Activated T-cell treated with anti-CD3 and anti-CD28 coated beads, Interleukin-2, amount 50 U/mL, for 24 hours (primary cell): ENCODE measurements around the gene SETBP1.

Experiments used
- DNase-seq: peaks from one replicate; pipeline ENCODE4 v3.0.0-alpha.2; 2020
- H3K27ac Mint-ChIP-seq: 2 replicates; pipeline ENCODE4 v1.8.0; 2020; ENCODE audit warnings: mild to moderate bottlenecking, mixed read lengths
- H3K27me3 Mint-ChIP-seq: 2 replicates; pipeline ENCODE4 v1.8.0; 2020; ENCODE audit warnings: mixed read lengths
- H3K36me3 Mint-ChIP-seq: 2 replicates; pipeline ENCODE4 v1.8.0; 2020; ENCODE audit warnings: low read depth, mixed read lengths
- H3K4me1 Mint-ChIP-seq: 2 replicates; pipeline ENCODE4 v1.8.0; 2020; ENCODE audit warnings: low read depth, mixed read lengths
- H3K4me3 Mint-ChIP-seq: 2 replicates; pipeline ENCODE4 v1.8.0; 2020; ENCODE audit warnings: mild to moderate bottlenecking, moderate library complexity, mixed read lengths
- H3K9me3 Mint-ChIP-seq: 2 replicates; pipeline ENCODE4 v1.8.0; 2020; ENCODE audit warnings: mixed read lengths

The SETBP1 gene

DNA sequence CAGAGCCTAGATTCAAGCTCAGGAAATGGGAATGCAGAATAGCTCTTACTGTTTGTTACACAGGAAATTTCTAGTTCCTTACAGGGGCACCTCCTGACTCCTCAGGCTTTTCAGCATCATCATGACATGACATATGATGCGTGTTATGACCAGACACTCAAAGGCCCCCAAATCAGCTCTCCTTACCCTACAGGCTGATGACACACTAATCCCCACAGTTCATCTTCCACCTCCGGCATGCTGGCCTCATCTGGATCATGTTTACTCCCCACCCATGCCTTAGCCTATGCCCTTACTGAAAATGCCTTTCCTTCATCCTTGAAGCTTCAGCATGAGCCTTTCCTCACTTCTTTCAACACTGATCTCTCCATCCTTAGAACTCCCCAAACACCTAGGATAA is 356.9 kb downstream of the SETBP1 start:
- H3K4me3 Mint-ChIP-seq = no peak overlapping the region
- H3K27me3 Mint-ChIP-seq = peaks cover 5% of the 10 kb centered on the region
- no peaks in the 10 kb centered on the region for H3K36me3 Mint-ChIP-seq

DNA sequence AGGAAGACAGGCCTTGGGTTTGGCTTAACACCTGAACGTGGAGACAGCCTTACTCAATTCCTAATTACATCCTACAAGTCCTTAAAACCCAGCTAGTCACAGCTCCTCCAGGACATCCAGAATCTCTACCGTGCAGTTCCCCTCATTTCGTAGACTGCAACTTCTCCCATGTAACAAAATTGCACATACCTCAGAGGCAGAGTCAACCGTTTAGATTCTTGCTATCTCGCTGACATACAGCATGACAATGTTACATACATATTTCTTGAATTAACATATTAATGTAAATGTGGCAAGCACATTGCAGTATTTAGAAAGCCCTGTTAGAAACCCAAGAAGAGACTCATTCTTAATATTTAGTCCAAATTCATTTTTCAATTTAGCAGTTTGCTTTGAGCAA is 358.7 kb downstream of the SETBP1 start:
- no peak overlapping the region for H3K4me3 Mint-ChIP-seq
- no peaks in the 10 kb centered on the region for H3K4me1 Mint-ChIP-seq
- no peaks in the 10 kb centered on the region for H3K9me3 Mint-ChIP-seq
- no peak for DNase-seq
- no peak overlapping the region for H3K27ac Mint-ChIP-seq
- no peaks in the 10 kb centered on the region for H3K27me3 Mint-ChIP-seq
- H3K36me3 Mint-ChIP-seq = no peaks in the 10 kb centered on the region

More for the DNA sequence above, 356.9 kb downstream of the SETBP1 start:
- H3K4me1 Mint-ChIP-seq = no peaks in the 10 kb centered on the region
- no peak overlapping the region for H3K27ac Mint-ChIP-seq
- H3K9me3 Mint-ChIP-seq = no peaks in the 10 kb centered on the region
- no peak for DNase-seq

GRCh38 chr18:45040879-45041278 is 360.2 kb downstream of the SETBP1 start:
- no peaks in the 10 kb centered on the region for H3K27me3 Mint-ChIP-seq
- no peaks in the 10 kb centered on the region for H3K4me1 Mint-ChIP-seq
- no peak overlapping the region for H3K4me3 Mint-ChIP-seq
- H3K27ac Mint-ChIP-seq = no peak overlapping the region
- DNase-seq = no peak
- H3K36me3 Mint-ChIP-seq = no peaks in the 10 kb centered on the region
- H3K9me3 Mint-ChIP-seq = no peaks in the 10 kb centered on the region

GRCh38 chr18:45044787-45045186 is 364.1 kb downstream of the SETBP1 start:
- Mint-ChIP-seq H3K27me3 (no peaks in the 10 kb centered on the region), H3K36me3 (no peaks in the 10 kb centered on the region), H3K4me1 (no peaks in the 10 kb centered on the region), H3K27ac (no peak overlapping the region), H3K4me3 (no peak overlapping the region), H3K9me3 (no peaks in the 10 kb centered on the region)
- DNase-seq = no peak

DNA sequence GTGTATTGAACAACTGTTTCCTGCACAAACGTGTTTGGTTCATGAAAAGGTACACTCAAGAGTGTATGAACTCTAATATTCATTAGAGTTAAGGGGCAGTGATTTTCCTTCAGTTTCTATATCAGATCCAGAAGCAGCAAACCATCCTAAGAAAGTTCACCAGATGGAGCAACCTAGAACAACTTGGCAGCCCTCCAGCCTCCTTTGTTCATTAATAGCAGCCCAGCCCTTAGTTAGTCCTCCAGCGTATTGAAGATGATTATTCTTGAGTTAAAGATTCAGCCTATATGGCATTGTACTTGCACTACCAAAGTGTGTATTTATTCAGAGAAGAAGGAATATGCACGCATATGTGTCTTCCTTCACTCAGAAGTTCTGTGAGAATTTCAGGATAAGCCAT is 365.5 kb downstream of the SETBP1 start:
- Mint-ChIP-seq H3K4me3 (no peak overlapping the region), H3K9me3 (no peaks in the 10 kb centered on the region), H3K27ac (no peak overlapping the region), H3K36me3 (no peaks in the 10 kb centered on the region), H3K27me3 (no peaks in the 10 kb centered on the region), H3K4me1 (no peaks in the 10 kb centered on the region)
- DNase-seq = no peak

DNA sequence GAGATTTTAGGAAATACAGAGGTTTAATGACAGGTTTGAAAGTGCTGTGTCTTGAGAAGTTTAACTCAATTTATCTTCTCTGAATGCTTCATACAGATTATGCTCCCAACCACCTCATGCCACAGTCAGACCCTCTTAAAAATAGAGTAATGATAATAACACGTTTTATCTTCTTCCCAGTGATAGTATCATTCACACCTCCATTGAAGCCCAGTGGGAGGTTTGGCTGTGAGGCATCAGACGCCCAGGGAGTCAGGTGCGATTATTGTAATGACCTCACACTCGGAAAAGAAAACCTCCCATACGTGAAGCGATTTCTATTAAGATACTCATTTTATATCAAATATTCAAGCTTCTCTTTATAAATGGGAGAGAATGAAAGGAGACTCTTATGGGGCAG is 366.3 kb downstream of the SETBP1 start:
- no peaks in the 10 kb centered on the region for H3K4me1 Mint-ChIP-seq
- H3K27ac Mint-ChIP-seq = no peak overlapping the region
- no peak for DNase-seq
- H3K36me3 Mint-ChIP-seq = no peaks in the 10 kb centered on the region
- no peaks in the 10 kb centered on the region for H3K9me3 Mint-ChIP-seq
- H3K4me3 Mint-ChIP-seq = no peak overlapping the region
- no peaks in the 10 kb centered on the region for H3K27me3 Mint-ChIP-seq

GRCh38 chr18:45049578-45050319 is 369.1 kb downstream of the SETBP1 start:
- H3K9me3 Mint-ChIP-seq = no peaks in the 10 kb centered on the region
- no peak overlapping the region for H3K27ac Mint-ChIP-seq
- no peak overlapping the region for H3K4me3 Mint-ChIP-seq
- no peak for DNase-seq
- no peaks in the 10 kb centered on the region for H3K4me1 Mint-ChIP-seq
- H3K36me3 Mint-ChIP-seq = no peaks in the 10 kb centered on the region
- no peaks in the 10 kb centered on the region for H3K27me3 Mint-ChIP-seq

DNA sequence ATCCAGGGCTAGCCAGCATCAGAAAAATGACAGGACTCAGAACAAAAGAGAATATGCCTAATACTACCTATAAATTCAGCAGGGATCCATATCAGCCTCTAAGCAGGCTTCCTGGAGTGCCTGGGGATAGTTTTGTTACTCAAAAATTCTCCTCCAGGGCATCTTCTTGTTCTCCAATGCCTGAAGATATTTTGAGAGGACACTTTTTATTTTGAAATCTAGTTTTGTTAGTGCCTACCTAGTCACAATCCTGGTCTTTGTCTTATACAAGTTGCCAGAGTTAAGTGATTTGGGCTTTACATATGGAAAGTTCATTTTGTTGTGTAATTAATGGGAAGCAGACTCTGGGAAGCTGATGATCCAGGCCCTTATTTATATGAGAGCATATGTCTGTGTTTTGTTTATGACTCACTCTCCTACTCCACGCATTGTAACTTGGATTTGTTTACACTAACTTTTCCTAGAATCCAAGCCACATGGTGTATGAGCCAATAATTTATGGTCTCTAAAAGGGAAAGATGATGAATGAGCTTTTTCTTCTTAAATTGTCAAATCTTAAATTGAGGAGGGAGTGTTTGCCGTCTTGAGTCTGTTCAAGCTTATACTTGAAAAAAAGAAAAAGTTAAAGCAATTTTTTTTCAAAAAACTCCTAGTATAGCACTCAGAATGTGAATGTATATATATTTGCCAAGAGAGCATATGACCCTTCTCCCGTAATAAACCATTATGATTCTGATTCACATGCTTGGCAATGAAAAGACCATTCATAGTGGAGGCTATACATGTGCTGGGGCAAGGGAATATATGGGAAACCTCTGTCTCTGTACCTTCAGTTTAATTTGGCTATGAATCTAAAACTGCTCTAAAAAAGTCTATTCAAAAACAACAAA is 370.3 kb downstream of the SETBP1 start:
- no peaks in the 10 kb centered on the region for H3K27me3 Mint-ChIP-seq
- H3K4me1 Mint-ChIP-seq = no peaks in the 10 kb centered on the region
- no peaks in the 10 kb centered on the region for H3K9me3 Mint-ChIP-seq
- no peak overlapping the region for H3K4me3 Mint-ChIP-seq
- no peak for DNase-seq
- no peak overlapping the region for H3K27ac Mint-ChIP-seq
- no peaks in the 10 kb centered on the region for H3K36me3 Mint-ChIP-seq

GRCh38 chr18:45054636-45055035 is 373.9 kb downstream of the SETBP1 start:
- H3K36me3 Mint-ChIP-seq = no peaks in the 10 kb centered on the region

GRCh38 chr18:45055811-45056210 is 375.1 kb downstream of the SETBP1 start:
- Mint-ChIP-seq H3K4me3 (no peak overlapping the region), H3K9me3 (no peaks in the 10 kb centered on the region)

More at GRCh38 chr18:45054636-45055035, 373.9 kb downstream of the SETBP1 start:
- no peaks in the 10 kb centered on the region for H3K4me1 Mint-ChIP-seq
- no peak for DNase-seq
- no peak overlapping the region for H3K27ac Mint-ChIP-seq
- no peaks in the 10 kb centered on the region for H3K27me3 Mint-ChIP-seq
- H3K4me3 Mint-ChIP-seq = no peak overlapping the region
- no peaks in the 10 kb centered on the region for H3K9me3 Mint-ChIP-seq

DNA sequence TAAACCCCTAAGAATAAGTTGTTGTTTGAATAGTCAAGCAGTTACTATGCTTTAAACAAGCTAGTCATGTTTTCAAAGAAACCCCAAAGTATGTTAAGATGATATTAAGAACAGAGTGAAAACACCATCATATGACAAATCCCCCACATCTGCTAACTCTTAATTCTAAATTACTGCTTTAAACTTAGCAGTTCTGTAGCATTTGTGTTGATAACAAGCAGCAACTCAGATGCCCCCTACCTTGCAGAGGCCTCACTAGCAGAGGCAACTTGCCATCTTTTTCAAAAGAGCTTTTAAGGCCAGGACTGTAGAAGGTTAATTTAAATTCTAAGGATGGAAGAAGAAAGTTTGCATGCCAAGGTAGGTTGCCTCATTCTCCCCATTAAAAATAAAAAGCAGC is 376.2 kb downstream of the SETBP1 start:
- no peaks in the 10 kb centered on the region for H3K27me3 Mint-ChIP-seq
- no peak overlapping the region for H3K4me3 Mint-ChIP-seq
- H3K36me3 Mint-ChIP-seq = no peaks in the 10 kb centered on the region
- no peaks in the 10 kb centered on the region for H3K9me3 Mint-ChIP-seq
- no peak for DNase-seq
- H3K4me1 Mint-ChIP-seq = peaks cover 2% of the 10 kb centered on the region
- no peak overlapping the region for H3K27ac Mint-ChIP-seq

More at GRCh38 chr18:45055811-45056210, 375.1 kb downstream of the SETBP1 start:
- Mint-ChIP-seq H3K4me1 (peaks cover 2% of the 10 kb centered on the region), H3K36me3 (no peaks in the 10 kb centered on the region), H3K27me3 (no peaks in the 10 kb centered on the region), H3K27ac (no peak overlapping the region)
- no peak for DNase-seq

DNA sequence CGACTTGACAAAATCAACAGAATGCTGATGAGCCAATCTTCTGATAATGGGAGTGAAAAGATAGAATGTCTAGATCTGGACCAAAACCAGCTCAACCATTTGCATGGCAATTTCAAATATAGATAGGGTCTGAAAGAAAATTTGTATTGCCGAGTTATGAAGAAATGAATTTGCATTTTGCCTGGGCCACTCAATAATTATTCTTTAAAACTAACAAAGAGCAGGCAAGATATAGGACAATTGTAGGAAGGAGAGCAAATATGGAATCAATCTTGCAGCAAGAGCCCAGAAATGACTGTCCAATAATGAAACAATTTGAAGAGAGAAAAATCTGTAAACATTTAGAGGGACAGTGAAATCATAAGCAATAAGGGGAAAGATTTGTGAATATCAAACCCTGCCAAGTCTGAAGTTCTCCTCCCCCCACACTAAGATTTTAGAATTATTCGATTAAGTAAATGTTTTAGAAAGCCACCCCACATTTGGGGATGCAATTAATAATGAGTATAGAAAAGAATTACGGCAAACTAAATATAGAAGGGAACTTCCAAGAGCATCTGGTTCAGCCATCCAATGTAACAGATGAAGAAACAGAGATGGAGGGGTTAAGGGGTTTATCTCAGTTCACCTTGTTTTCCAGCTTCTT is 377.4 kb downstream of the SETBP1 start:
- DNase-seq = no peak
- no peak overlapping the region for H3K4me3 Mint-ChIP-seq
- no peaks in the 10 kb centered on the region for H3K9me3 Mint-ChIP-seq
- no peak overlapping the region for H3K27ac Mint-ChIP-seq
- no peaks in the 10 kb centered on the region for H3K27me3 Mint-ChIP-seq
- H3K4me1 Mint-ChIP-seq = peaks cover 2% of the 10 kb centered on the region
- no peaks in the 10 kb centered on the region for H3K36me3 Mint-ChIP-seq

DNA sequence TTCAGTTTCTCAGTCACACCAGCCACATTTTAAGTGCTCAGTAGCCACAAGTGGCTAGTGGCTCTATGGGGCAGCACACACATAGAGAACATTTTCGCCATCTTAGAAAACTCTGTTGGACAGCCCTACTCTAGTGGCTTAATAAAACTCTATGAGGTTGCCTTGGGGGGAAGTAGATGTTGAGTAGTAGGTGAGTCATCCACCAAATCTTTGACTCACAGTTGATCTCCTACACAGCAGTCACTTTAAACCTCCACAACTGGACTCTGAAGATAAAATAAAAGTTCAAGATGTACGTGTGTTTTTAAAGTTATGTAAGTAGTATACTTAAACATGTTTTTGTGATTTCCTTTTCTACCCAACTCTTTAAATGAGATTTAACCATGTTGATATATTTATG is 379.0 kb downstream of the SETBP1 start:
- Mint-ChIP-seq H3K4me3 (no peak overlapping the region), H3K27ac (no peak overlapping the region), H3K4me1 (peaks cover 2% of the 10 kb centered on the region), H3K9me3 (no peaks in the 10 kb centered on the region), H3K27me3 (no peaks in the 10 kb centered on the region), H3K36me3 (no peaks in the 10 kb centered on the region)
- no peak for DNase-seq

DNA sequence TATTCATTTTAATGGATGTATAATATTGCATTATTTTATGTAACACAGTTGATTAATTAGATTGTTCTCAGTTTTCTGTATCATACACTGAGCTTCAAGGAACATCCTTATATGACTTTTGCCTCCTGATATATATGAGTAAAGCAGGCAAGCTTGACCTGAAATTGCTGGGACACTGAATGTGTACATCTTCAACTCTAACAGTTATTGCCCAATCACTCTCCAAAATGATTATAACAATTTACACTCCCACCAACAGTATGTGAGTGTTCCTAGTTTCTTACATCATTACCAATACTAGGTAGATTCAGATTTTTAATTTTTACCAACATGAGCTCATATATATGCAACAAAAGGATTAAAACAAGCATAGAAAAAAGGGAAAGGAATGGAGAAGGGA is 379.4 kb downstream of the SETBP1 start:
- no peak for DNase-seq
- peaks cover 2% of the 10 kb centered on the region for H3K4me1 Mint-ChIP-seq
- H3K4me3 Mint-ChIP-seq = no peak overlapping the region
- no peaks in the 10 kb centered on the region for H3K27me3 Mint-ChIP-seq
- no peaks in the 10 kb centered on the region for H3K9me3 Mint-ChIP-seq
- H3K36me3 Mint-ChIP-seq = no peaks in the 10 kb centered on the region
- H3K27ac Mint-ChIP-seq = no peak overlapping the region

- Mint-ChIP-seq H3K4me1 (peaks cover 4% of the 10 kb centered on the region), H3K36me3 (no peaks in the 10 kb centered on the region), H3K9me3 (no peaks in the 10 kb centered on the region), H3K27ac (no peak overlapping the region), H3K4me3 (no peak overlapping the region), H3K27me3 (no peaks in the 10 kb centered on the region)
- DNase-seq = no peak
These were observed 380.7 kb downstream of the SETBP1 start for GRCh38 chr18:45061359-45061758.
